GM12873 (cell line): ENCODE measurements around the gene SPSB2.

Experiments used
- CTCF ChIP-seq: IDR thresholded peaks from 2 replicates; pipeline ENCODE4 v1.5.1; 2012; ENCODE audit warnings: low read depth, mild to moderate bottlenecking, moderate library complexity, low read length, control low read depth; ENCODE audit not compliant: insufficient read depth; ENCODE audit errors: missing control alignments

SPSB2 gene

GRCh38 chr12:6834873-6835272 lies 38.2 kb downstream of the SPSB2 start:
- no peak for TF ChIP-seq CTCF

DNA sequence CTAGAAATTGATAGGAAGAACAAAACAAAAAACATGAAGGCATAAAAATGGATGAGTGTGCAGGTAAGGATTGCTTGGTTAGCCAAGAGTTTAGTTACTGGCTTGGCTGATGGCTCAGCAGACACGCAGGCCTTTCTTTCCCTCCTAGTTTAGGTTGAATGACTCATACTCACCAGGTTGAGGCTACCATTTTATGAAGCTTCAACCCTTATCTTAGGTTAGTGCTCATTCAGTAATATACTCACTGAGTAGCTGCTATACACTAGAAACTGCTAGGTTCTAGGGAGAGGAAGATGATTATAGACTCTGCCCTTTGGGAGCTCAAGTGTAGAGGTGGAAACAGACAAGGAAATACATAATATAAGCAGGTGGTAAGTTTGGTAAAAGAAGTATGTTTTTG lies 38.8 kb downstream of the SPSB2 start:
- TF ChIP-seq CTCF, result no peak

GRCh38 chr12:6833189-6833890 lies 39.8 kb downstream of the SPSB2 start:
- TF ChIP-seq CTCF, result no peak

GRCh38 chr12:6832125-6832524 lies 41.0 kb downstream of the SPSB2 start:
- no peak for TF ChIP-seq CTCF

DNA sequence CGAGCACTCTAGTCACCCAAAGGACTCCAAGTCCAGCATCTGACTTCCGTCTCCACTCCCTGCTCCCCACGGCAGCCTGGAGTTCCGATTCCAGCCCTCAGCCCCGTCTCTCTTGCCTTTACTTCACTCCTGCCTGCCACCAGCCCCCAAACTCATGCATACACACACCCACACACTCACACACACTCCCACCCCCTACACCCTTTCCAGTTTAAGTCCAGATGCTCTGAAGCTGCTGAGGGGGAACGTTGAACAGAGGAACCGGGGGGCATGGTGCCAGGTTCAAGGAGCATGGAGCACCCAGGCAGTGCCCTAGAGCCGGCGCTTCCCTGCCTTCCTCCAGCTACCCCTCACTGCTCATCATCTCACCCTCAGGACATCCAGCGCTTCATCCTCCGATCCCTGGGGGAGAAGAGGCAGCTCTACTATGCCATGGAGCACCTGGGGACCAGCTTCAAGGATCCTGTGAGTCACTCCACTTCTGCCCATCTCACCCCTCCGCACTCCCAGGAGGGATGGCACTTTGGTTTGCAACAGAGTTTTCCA lies 41.6 kb downstream of the SPSB2 start:
- TF ChIP-seq CTCF, result no peak

DNA sequence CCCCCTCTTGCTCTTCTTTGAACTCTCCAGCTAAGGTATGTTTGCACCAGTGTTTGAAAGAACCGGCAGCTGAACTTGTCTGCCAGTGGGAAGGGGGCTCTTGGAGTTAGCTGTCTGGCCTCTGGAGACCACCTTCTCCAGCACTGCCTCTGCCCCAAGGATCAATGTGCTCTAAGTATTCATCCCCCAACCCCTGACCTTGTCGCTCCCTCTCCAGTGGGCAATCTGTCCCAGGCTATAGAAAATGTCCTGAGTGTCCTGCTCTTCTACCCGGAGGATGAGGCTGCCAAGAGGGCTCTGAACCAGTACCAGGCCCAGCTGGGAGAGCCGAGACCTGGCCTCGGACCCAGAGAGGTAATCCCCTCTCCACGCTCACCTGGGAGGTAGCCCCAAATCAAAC lies 42.1 kb downstream of the SPSB2 start:
- no peak for TF ChIP-seq CTCF

DNA sequence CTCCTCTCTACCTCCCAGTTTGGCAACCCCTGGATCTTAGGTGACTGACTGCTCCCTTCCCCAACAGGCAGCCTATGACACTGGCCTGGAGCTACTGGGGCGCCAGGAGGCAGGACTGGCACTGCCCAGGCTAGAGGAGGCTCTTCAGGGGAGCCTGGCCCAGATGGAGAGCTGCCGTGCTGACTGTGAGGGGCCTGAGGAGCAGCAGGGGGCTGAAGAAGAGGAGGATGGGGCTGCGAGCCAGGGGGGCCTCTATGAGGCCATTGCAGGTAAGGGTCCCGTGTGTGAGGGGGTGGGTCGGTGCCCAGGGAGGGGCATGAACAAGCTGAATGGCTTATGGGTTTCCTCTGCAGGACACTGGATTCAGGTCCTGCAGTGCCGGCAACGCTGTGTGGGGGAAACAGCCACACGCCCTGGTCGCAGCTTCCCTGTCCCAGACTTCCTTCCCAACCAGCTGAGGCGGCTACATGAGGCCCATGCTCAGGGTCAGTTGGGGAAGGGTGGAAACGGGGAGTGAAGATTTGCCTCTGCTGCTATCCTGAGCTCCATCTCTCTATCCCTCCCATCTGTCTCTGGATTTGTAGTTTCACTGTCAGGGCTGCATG lies 42.7 kb downstream of the SPSB2 start:
- no peak for TF ChIP-seq CTCF
